HG02973 (cell line): ENCODE results near the gene ZFPM1.

Experiments used
- ATAC-seq: cut with Tn5 transposase; IDR thresholded peaks from one replicate; pipeline ENCODE4 v1.9.1; 2021; ENCODE audit warnings: moderate library complexity; ENCODE audit not compliant: unreplicated experiment

Gene ZFPM1

GRCh38 chr16:88417684-88418476, 35.2 kb upstream of the ZFPM1 start:
- no peak for ATAC-seq

GRCh38 chr16:88418869-88419268, 34.2 kb upstream of the ZFPM1 start:
- no peak for ATAC-seq

- ATAC-seq: no peak
These were observed 33.3 kb upstream of the ZFPM1 start for GRCh38 chr16:88419790-88420189.

GRCh38 chr16:88420496-88420895, 32.6 kb upstream of the ZFPM1 start:
- ATAC-seq: no peak

- ATAC-seq: no peak
These were observed 31.8 kb upstream of the ZFPM1 start for GRCh38 chr16:88421301-88421700.

GRCh38 chr16:88421871-88422433, 31.1 kb upstream of the ZFPM1 start:
- no peak for ATAC-seq

GRCh38 chr16:88422733-88423447, 30.2 kb upstream of the ZFPM1 start:
- ATAC-seq: no peak

GRCh38 chr16:88423448-88423850, 29.6 kb upstream of the ZFPM1 start:
- no peak for ATAC-seq

- ATAC-seq: no peak
These were observed 28.4 kb upstream of the ZFPM1 start for GRCh38 chr16:88424587-88425235.

GRCh38 chr16:88426018-88426417, 27.1 kb upstream of the ZFPM1 start:
- ATAC-seq: no peak

- ATAC-seq: no peak
These were observed 25.7 kb upstream of the ZFPM1 start for GRCh38 chr16:88427376-88427775.

GRCh38 chr16:88428156-88428555, 24.9 kb upstream of the ZFPM1 start:
- ATAC-seq: no peak

- no peak for ATAC-seq
These were observed 24.3 kb upstream of the ZFPM1 start for GRCh38 chr16:88428616-88429386.

GRCh38 chr16:88429387-88430184, 23.5 kb upstream of the ZFPM1 start:
- no peak for ATAC-seq

GRCh38 chr16:88430185-88430523, 22.9 kb upstream of the ZFPM1 start:
- ATAC-seq: no peak

- no peak for ATAC-seq
These were observed 22.3 kb upstream of the ZFPM1 start for GRCh38 chr16:88430524-88431446.

GRCh38 chr16:88431651-88432050, 21.4 kb upstream of the ZFPM1 start:
- no peak for ATAC-seq

- ATAC-seq: no peak
These were observed 20.9 kb upstream of the ZFPM1 start for GRCh38 chr16:88432174-88432573.

GRCh38 chr16:88432753-88433152, 20.3 kb upstream of the ZFPM1 start:
- ATAC-seq: no peak
